ENCODE results near the gene FOXL2.

FOXL2 gene

DNA sequence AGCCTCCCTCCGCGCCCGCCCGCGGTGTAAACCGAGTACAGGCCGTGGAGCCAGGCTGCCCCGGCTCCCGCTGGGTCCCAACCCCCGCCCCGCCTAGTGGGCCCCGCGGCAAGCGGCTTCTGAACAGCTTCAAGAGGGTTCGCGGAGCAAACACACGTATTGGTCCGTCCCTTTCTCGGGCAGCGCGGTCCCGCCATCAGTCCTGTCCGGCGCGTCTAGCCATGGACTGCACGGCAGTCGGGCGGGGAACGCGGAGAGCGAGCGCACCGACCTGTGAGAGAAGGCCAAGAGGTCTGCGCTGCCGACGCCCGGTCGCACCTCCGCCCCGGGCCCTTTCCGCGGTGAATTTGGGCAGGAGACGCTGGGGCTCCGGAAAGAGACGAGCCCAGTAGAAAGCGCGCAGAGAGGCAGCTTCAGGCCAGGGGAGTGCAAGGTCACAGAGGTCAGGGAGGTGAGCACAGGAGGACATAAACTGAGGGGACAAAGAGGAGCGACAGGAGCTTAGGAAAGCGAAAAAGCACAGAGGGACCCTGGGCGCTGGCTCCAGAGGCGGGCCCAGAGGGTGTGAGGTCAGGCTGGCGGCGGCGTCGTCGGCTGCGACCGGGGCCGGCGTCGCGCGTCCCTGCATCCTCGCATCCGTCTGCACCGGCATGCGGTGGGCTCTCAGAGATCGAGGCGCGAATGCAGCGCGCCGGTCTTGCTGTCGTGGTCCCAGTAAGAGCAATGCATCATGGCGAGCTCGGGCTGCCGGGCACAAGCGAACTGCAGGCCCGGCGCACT is 1.8 kb downstream of the FOXL2 start:
- Histone ChIP-seq H3K4me3 (ENCODE audit: low read depth, low read length, poor library complexity, severe bottlenecking) (no peak overlapping the region), H3K79me2 (ENCODE audit: insufficient read depth, low read length) (no peaks in the 10 kb centered on the region), H2AFZ (ENCODE audit: low read length) (no peak overlapping the region), H3K27ac (ENCODE audit: low read depth, low read length, poor library complexity, severe bottlenecking) (no peak overlapping the region), H3K9me3 (ENCODE audit: low read length) (no peaks in the 10 kb centered on the region), H3K36me3 (ENCODE audit: insufficient read depth, low read length) (no peaks in the 10 kb centered on the region), H3K4me2 (ENCODE audit: low read length) (no peak overlapping the region), H3K27me3 (ENCODE audit: insufficient read depth, low read length) (peaks cover 2% of the 10 kb centered on the region; the same call in 1 of the 2 replicates), H4K20me1 (ENCODE audit: insufficient read depth, low read length) (no peaks in the 10 kb centered on the region), H3F3A (ENCODE audit: insufficient read depth, low read length) (no peaks in the 10 kb centered on the region), H3K9me2 (ENCODE audit: low read depth, low read length) (no peaks in the 10 kb centered on the region), H3K9ac (ENCODE audit: low read length) (no peak overlapping the region), H3K4me1 (ENCODE audit: insufficient read depth, low read length, severe bottlenecking) (no peaks in the 10 kb centered on the region)
- no peak for TF ChIP-seq EZH2 (IDR thresholded peaks at IDR 0.05; ENCODE audit: borderline replicate concordance, low read length)
- TF ChIP-seq, protein P1, sequence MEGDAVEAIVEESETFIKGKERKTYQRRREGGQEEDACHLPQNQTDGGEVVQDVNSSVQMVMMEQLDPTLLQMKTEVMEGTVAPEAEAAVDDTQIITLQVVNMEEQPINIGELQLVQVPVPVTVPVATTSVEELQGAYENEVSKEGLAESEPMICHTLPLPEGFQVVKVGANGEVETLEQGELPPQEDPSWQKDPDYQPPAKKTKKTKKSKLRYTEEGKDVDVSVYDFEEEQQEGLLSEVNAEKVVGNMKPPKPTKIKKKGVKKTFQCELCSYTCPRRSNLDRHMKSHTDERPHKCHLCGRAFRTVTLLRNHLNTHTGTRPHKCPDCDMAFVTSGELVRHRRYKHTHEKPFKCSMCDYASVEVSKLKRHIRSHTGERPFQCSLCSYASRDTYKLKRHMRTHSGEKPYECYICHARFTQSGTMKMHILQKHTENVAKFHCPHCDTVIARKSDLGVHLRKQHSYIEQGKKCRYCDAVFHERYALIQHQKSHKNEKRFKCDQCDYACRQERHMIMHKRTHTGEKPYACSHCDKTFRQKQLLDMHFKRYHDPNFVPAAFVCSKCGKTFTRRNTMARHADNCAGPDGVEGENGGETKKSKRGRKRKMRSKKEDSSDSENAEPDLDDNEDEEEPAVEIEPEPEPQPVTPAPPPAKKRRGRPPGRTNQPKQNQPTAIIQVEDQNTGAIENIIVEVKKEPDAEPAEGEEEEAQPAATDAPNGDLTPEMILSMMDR (IDR thresholded peaks at IDR 0.05; ENCODE audit: low read length): no peak

GRCh38 chr3:138944654-138944928 is 2.3 kb downstream of the FOXL2 start:
- Histone ChIP-seq H3K9me3 (ENCODE audit: low read length) (no peaks in the 10 kb centered on the region), H3F3A (ENCODE audit: insufficient read depth, low read length) (no peaks in the 10 kb centered on the region), H3K9ac (ENCODE audit: low read length) (no peak overlapping the region), H3K27ac (ENCODE audit: low read depth, low read length, poor library complexity, severe bottlenecking) (no peak overlapping the region), H3K4me2 (ENCODE audit: low read length) (no peak overlapping the region), H4K20me1 (ENCODE audit: insufficient read depth, low read length) (no peaks in the 10 kb centered on the region), H3K4me3 (ENCODE audit: low read depth, low read length, poor library complexity, severe bottlenecking) (no peak overlapping the region), H2AFZ (ENCODE audit: low read length) (no peak overlapping the region), H3K27me3 (ENCODE audit: insufficient read depth, low read length) (peaks cover 2% of the 10 kb centered on the region; the same call in 1 of the 2 replicates), H3K36me3 (ENCODE audit: insufficient read depth, low read length) (no peaks in the 10 kb centered on the region), H3K79me2 (ENCODE audit: insufficient read depth, low read length) (no peaks in the 10 kb centered on the region), H3K9me2 (ENCODE audit: low read depth, low read length) (no peaks in the 10 kb centered on the region), H3K4me1 (ENCODE audit: insufficient read depth, low read length, severe bottlenecking) (no peaks in the 10 kb centered on the region)
- TF ChIP-seq, protein P1 (IDR thresholded peaks at IDR 0.05; ENCODE audit: low read length): no peak
- no peak for TF ChIP-seq EZH2 (IDR thresholded peaks at IDR 0.05; ENCODE audit: borderline replicate concordance, low read length)

- TF ChIP-seq, protein P1 (IDR thresholded peaks at IDR 0.05; ENCODE audit: low read length): no peak
- TF ChIP-seq EZH2 (IDR thresholded peaks at IDR 0.05; ENCODE audit: borderline replicate concordance, low read length): no peak
- Histone ChIP-seq H3K36me3 (ENCODE audit: insufficient read depth, low read length) (no peaks in the 10 kb centered on the region), H3K79me2 (ENCODE audit: insufficient read depth, low read length) (no peaks in the 10 kb centered on the region), H3K9me3 (ENCODE audit: low read length) (no peaks in the 10 kb centered on the region), H3F3A (ENCODE audit: insufficient read depth, low read length) (no peaks in the 10 kb centered on the region), H3K4me3 (ENCODE audit: low read depth, low read length, poor library complexity, severe bottlenecking) (no peak overlapping the region), H3K4me2 (ENCODE audit: low read length) (no peak overlapping the region), H2AFZ (ENCODE audit: low read length) (no peak overlapping the region), H3K9me2 (ENCODE audit: low read depth, low read length) (no peaks in the 10 kb centered on the region), H3K9ac (ENCODE audit: low read length) (no peak overlapping the region), H3K27ac (ENCODE audit: low read depth, low read length, poor library complexity, severe bottlenecking) (no peak overlapping the region), H4K20me1 (ENCODE audit: insufficient read depth, low read length) (no peaks in the 10 kb centered on the region), H3K27me3 (ENCODE audit: insufficient read depth, low read length) (peaks cover 2% of the 10 kb centered on the region; the same call in 1 of the 2 replicates), H3K4me1 (ENCODE audit: insufficient read depth, low read length, severe bottlenecking) (no peaks in the 10 kb centered on the region)
These were observed 2.9 kb downstream of the FOXL2 start for GRCh38 chr3:138943724-138944653.
